HK-2 (cell line): ENCODE data around the gene ABRACL.
"Not testable (repeated sequence)": the region's sequence is repeated elsewhere in the genome, so short reads cannot be mapped to it uniquely, and the experiment has no call there.

Experiments used
- DNase-seq: peaks from one replicate; pipeline ENCODE4 v3.0.0-alpha.2; 2018; ENCODE audit not compliant: unreplicated experiment

Gene ABRACL

GRCh38 chr6:139028658-139029469 lies at the start of gene ABRACL:
ABRACL (plus strand) TSS chr6:139028745; CDS start chr6:139034161, 5,416 bp downstream.
- DNase-seq: peak; percentile 79

DNA sequence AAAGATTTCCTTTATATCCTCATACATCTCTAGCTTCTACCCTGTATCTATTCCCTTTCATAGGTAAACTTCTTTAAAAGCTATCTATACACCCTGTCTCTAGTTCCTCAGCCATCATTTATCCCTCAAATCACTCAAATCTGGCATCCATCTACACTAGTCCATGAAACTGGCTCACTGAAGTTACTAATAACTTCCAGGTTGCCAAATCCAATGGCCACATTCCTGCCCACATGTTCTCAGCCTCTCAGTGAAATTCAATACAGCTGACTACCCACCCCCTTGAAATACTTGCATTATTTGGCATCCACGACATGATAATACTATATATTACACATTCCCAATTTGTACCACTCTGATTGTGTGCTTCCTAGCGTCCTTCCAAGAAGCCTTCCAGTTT lies 49.2 kb upstream of the ABRACL start:
- no peak for DNase-seq

DNA sequence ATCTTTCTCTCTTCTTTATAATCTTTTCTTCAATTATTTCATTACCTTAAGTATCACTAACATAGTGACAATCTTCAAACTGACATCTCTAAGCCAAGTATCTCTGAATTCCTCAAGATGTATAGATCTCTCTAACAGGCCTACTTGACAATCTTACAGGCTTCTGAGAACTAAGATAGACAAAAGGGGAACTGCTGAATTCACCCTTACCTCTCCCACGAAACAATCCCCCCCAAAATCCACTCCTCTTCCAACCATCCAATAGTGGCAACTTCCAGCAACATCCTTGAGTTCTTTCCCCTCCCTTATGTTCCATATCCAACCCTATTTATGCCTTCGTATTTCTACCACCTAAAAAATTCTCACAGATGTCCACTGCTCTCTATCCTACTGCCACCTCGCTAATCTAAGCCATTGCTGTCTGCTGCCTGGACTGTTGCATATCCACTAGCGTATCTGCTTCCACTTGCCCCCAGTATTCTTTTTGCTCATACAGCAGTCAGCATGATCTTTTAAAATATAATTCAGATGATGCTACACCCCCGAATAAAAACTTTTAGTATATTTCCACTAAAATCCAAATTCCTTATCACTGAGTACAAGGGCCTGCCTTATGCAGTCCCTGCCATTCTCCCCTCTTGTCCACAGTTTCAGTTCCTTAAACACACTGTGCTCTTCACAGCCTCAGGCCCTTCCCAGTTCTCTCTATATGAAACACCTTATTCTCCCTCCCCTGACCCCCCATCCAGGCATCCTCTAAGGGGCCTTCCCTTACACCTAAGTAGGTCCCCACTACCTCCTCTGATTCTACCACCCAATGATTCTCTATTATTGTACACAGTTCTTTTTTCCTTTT lies 48.5 kb upstream of the ABRACL start:
- no peak for DNase-seq

DNA sequence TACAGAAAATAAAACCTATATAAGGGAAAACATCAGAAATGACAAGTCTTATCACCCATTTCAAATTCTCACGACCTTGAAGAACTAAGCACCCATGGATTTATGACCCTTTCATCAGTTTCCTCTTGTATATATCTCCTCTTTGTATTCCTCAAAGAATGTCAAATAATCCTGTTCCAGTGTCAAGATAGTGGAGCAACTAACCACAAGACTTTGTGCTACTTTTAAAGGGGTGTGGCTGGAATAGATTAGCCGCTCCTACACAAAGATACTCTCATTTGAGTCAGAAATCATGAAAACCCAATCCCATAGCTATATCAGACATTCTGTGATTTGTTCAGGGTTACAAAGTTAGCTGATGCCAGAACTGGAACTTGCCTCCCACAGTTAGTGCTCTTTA lies 47.1 kb upstream of the ABRACL start:
- DNase-seq: no peak

DNA sequence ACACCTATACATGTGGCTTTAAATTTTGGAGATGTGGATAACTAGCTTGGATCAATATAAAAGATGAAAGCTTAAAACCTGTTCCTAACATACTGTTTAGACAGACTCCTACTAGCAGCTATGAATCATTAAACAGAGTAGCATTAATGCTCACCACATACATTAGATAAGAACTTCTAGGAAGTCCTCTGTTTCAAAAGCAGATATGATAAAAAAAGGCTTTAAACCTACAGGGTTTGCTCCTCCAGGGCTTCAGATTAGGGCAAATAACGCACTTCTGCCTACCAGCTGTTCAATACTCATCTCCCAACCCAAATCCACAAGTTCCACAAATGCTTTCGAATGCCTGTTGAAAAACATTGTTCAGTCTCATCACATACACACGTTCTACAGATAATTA lies 42.0 kb upstream of the ABRACL start:
- no peak for DNase-seq

DNA sequence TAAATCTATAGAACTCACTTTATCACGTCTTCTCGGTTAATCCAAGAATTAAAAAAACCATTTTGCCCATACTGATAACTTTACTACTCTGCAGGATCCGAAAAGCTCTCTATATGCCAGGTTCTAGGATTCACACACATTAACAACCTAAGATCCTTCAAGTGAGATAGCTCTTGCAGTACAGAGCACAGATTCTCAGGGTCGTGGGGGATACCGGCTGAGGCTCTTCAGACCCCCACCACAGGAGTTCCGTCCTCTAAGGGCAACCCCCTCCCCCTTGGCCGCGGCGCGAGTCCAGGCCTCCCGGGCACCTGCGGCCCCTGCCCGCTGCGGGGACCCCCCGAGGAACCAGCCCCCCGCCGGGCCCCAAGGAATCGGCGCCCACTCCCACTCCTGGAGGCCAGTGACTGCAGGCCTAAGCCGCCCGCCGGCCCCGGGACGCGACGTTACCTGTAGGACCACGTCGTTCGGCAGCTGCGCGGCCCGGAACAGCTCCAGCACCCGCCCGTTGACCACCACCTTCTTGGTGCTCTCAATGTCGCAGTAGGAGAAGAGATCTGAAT lies 41.4 kb upstream of the ABRACL start:
- DNase-seq: no peak

- peak; percentile 91 for DNase-seq
Observed at GRCh38 chr6:138987643-138988468, 40.7 kb upstream of the ABRACL start, which contains the start of gene REPS1. REPS1 (minus strand) TSS chr6:138988253; CDS start chr6:138987682, 571 bp downstream.

DNA sequence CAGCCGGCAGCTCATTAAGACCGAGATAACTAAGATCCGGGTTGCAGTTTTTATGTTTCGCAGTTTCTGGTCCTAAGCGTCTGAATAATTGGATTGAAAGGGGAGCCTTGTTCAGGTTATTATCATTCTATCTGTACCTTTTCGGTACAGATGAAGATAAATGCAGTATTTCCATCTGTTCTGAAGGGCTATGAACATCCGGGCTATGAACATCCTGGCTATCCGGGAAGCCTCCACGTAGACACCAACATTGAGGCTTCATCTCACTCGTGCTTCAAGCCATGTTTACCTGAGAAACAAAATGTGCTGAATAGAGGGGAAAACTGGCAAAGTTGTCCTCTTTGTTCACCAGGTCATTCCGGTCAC lies 40.1 kb upstream of the ABRACL start:
- no peak for DNase-seq

- no peak for DNase-seq
Observed at GRCh38 chr6:138989098-138989983, 39.2 kb upstream of the ABRACL start.

DNA sequence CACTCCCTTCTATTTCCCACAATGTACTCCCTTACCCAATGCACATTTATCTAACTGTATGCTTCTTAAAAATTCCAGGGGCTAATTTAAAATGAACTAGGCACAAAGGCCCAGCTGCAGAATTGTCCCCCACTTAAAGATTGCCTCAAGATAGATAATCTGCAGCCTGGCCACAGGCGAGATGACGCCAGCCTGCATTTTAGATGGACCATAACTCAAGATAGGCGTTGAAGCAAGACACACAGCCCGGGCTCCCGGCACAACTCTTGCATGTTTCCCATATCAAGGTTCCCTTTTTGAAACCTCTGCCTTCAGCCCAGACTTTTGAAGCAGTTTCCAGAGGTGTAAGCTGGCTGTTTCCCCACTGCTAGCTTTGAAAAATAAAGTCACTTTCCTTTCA lies 37.3 kb upstream of the ABRACL start:
- no peak for DNase-seq

GRCh38 chr6:138992965-138993364 lies 35.6 kb upstream of the ABRACL start:
- not testable (repeated sequence) for DNase-seq

DNA sequence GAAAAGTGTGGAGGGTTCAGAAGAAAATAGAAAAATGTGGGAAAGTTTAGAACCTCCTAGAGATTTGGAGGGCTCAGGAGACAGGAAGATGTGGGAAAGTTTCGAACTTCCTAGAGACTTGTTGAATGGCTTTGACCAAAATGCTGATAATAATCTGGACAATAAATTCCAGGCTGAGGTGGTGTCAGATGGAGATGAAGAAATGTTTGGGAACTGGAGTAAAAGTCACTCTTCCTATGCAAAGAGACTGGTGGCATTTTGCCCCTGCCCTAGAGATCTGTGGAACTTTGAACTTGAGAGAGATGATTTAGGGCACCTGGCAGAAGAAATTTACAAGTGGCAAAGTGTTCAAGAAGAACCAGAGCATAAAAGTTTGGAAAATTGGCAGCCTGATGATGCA lies 35.1 kb upstream of the ABRACL start:
- DNase-seq: not testable (repeated sequence)

- no peak for DNase-seq
Observed at GRCh38 chr6:138996524-138996923, 32.0 kb upstream of the ABRACL start.

DNA sequence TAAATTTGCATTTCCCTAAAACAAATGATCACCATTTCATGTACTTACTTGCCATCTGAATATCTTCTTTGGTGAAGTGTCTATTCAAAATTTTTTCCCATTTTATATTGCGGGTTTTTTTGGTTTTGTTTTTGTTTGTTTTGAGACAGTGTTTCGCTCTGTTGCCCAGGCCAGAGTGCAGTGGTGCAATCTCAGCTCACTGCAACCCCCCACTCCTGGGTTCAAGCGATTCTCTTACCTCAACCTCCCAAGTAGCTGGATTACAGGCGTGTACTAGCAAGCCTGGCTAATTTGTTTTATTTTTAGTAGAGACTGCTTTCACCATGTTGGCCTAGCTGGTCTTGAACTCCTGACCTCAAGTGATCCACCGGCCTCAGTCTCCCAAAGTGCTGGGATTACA lies 31.4 kb upstream of the ABRACL start:
- no peak for DNase-seq

DNA sequence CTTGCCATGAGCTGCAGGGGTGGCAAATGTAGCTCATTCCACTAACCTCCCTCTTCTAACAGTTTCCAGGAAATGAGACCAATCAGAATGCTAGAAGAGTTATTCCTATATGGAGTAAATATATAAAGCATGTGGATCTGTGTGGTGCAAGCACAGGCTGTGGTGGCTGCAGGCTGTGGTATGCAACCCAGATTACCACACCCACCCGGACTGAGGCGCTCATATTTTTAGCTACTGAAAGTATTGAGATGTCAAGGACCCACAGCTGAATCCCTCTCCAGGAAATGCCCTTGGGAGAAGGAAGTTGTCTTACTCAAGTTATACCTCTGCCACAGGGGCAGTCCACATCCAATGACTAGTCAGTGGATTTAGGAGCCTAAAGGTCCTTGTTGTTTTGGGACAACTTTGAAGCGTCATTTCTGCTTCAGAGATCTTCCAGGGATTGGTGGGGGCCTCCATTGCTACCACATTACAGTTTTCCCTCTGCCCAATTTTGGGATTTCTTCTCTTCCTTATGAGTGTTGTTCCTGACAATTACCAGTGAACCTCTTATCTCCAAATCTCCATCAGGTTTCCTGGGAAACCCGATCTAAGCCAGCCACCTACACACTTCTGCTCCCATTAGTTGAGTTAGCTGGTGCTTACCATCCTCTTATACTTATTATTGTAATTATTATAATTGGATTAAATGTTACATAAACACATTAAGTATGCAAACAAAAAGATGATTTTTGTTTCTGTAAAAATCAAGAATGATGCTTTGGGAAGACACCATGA lies 28.4 kb upstream of the ABRACL start:
- DNase-seq: no peak

- DNase-seq: no peak
Observed at GRCh38 chr6:139003751-139004150, 24.8 kb upstream of the ABRACL start.

DNA sequence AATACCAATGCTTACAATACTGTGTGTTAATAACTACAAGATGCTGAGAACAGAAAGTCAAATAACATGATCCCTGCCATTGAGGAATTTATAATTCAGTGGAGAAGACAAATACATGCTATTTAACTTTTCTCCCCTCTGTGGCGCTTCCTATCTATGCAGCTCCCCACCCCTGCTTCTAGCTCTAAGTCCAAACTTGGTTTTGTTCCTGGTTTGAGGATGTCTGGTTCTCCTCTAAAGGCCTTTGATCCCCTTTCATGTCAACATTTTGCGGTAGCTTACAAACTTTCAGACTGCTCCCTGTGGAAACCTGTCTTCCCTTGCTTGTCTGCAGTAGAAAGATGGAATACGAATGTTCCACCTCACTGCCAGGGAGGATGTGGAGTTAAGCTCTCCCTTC lies 22.1 kb upstream of the ABRACL start:
- DNase-seq: no peak

- no peak for DNase-seq
Observed at GRCh38 chr6:139007428-139007827, 21.1 kb upstream of the ABRACL start.

- DNase-seq: no peak
Observed at GRCh38 chr6:139008117-139008516, 20.4 kb upstream of the ABRACL start.

- DNase-seq: no peak
Observed at GRCh38 chr6:139010674-139011073, 17.9 kb upstream of the ABRACL start.
